Caco-2 (cell line): Measurements from ENCODE around the gene ADARB2. TPM values are rescaled to one million over a fixed set of nuclear protein-coding genes. Genes with fewer than 3 reads are reported as not detected.
A peak's percentile ranks its signal among the peaks of the same experiment; 100 is the strongest.
"Not testable (repeated sequence)": the region's sequence is repeated elsewhere in the genome, so short reads cannot be mapped to it uniquely, and the experiment has no call there.

Experiments used
- BruUV-seq: library from RNA; stranded (reverse); fragments of 400-500 nt; replicated peaks from 2 replicates; lab custom pipeline; 2021; lab: Mats Ljungman, UMichigan
- CTCF ChIA-PET: fragments of 300-600 bp; sonication (Branson Sonifier 250); formaldehyde crosslinking; loops from one replicate; lab custom pipeline; 2022; ENCODE audit warnings: antibody characterized with exemption; lab: Charles Lee
- POLR2A ChIA-PET: fragments of 300-600 bp; sonication (Branson Sonifier 250); formaldehyde crosslinking; loops from one replicate; lab custom pipeline; 2022; ENCODE audit warnings: antibody characterized with exemption; lab: Charles Lee
- DNase-seq, 2 experiments: peaks; one replicate each; pipeline versions ENCODE4 v3.0.0 to v3.0.0-alpha.2; 2020 to 2022
- H3K27me3 ChIP-seq: replicated peaks from 2 replicates; pipeline ENCODE4 v1.6.0; 2011; ENCODE audit warnings: low read length; ENCODE audit not compliant: control insufficient read depth, insufficient read depth
- H3K36me3 ChIP-seq: 2 replicates; pipeline ENCODE4 v1.5.1; 2011; ENCODE audit warnings: low read length; ENCODE audit not compliant: control insufficient read depth, insufficient read depth
- H3K4me1 ChIP-seq: fragments of 250-450 bp; sonication (Bioruptor Pico); 2 replicates; pipeline ENCODE4 v1.5.1; 2020; ENCODE audit warnings: mild to moderate bottlenecking
- H3K4me3 ChIP-seq: 2 replicates; pipeline ENCODE4 v1.5.1; 2011; ENCODE audit warnings: low read depth, mild to moderate bottlenecking, control low read depth, low read length
- H3K9me3 ChIP-seq: fragments of 250-450 bp; sonication (Bioruptor Pico); 2 replicates; pipeline ENCODE4 v1.5.1; 2020; ENCODE audit warnings: mild to moderate bottlenecking, moderate library complexity
- H3K27ac Mint-ChIP-seq: one replicate; pipeline ENCODE4 v1.8.0; 2022; ENCODE audit warnings: mixed read lengths; ENCODE audit not compliant: unreplicated experiment
- H3K27me3 Mint-ChIP-seq: one replicate; pipeline ENCODE4 v1.8.0; 2022; ENCODE audit warnings: mixed read lengths; ENCODE audit not compliant: insufficient read depth, unreplicated experiment
- H3K36me3 Mint-ChIP-seq: one replicate; pipeline ENCODE4 v1.8.0; 2022; ENCODE audit warnings: mild to moderate bottlenecking, mixed read lengths; ENCODE audit not compliant: insufficient read depth, unreplicated experiment
- H3K4me1 Mint-ChIP-seq: one replicate; pipeline ENCODE4 v1.8.0; 2022; ENCODE audit warnings: low read depth, mixed read lengths; ENCODE audit not compliant: unreplicated experiment
- H3K4me3 Mint-ChIP-seq: one replicate; pipeline ENCODE4 v1.8.0; 2022; ENCODE audit warnings: mild to moderate bottlenecking, moderate library complexity, mixed read lengths; ENCODE audit not compliant: unreplicated experiment
- H3K9me3 Mint-ChIP-seq: one replicate; pipeline ENCODE4 v1.8.0; 2022; ENCODE audit warnings: mixed read lengths; ENCODE audit not compliant: unreplicated experiment
- CTCF ChIP-seq, 2 experiments: fragments of 200-600 bp in 1 of 2; IDR thresholded peaks; 1 replicate in 1 of 2; 2 replicates in 1 of 2; pipeline versions ENCODE4 v1.5.1 to v1.8.0; 2011 to 2022; ENCODE audit warnings: antibody characterized with exemption in 1 of 2, control low read depth in 1 of 2, inconsistent platforms in 1 of 2, low read depth in 1 of 2, low read length in 1 of 2, mild to moderate bottlenecking in 1 of 2, moderate library complexity in 1 of 2; ENCODE audit not compliant: insufficient read depth in 1 of 2, severe bottlenecking in 1 of 2, unreplicated experiment in 1 of 2
- intact Hi-C: fragments of 100-400 bp; cut with micrococcal nuclease; formaldehyde crosslinking; loops from one replicate; pipeline ENCODE4 v1.10.0; 2022; ENCODE audit not compliant: unreplicated experiment
- total RNA-seq: library from RNA; stranded (reverse); gene quantifications from 2 replicates; pipeline ENCODE4 v1.2.3, GENCODE V29; 2022

The ADARB2 gene
- total RNA-seq, 1 experiment from 2014 or later = 0.27 TPM

- Histone ChIP-seq H3K36me3 (no peaks in the 10 kb centered on the region), H3K4me3 (no peak overlapping the region), H3K27me3 (no peaks in the 10 kb centered on the region; the same call in none of the 2 replicates), H3K4me1 (no peaks in the 10 kb centered on the region), H3K9me3 (no peaks in the 10 kb centered on the region)
- no peak for TF ChIP-seq CTCF (IDR thresholded peaks at IDR 0.05; ENCODE audit: insufficient read depth in 1 of 2, low read depth in 1 of 2, low read length in 1 of 2, severe bottlenecking in 1 of 2, unreplicated experiment in 1 of 2)
- intact Hi-C loops = no loop called here
- Mint-ChIP-seq H3K36me3 (no peaks in the 10 kb centered on the region), H3K4me1 (no peaks in the 10 kb centered on the region), H3K27ac (no peak overlapping the region), H3K4me3 (no peak overlapping the region), H3K9me3 (no peaks in the 10 kb centered on the region), H3K27me3 (peaks cover 7% of the 10 kb centered on the region)
- no TSS peak for BruUV-seq
- ChIA-PET CTCF (no interaction called here), POLR2A (no interaction called here)
- peak in 1 of 2 experiments; percentile 19 for DNase-seq
Measured at GRCh38 chr10:1538121-1538520, 199.2 kb downstream of the ADARB2 start.

GRCh38 chr10:1537449-1537848 is 199.9 kb downstream of the ADARB2 start:
- DNase-seq, intact Hi-C loops, H3K4me1 ChIP-seq, H3K27ac Mint-ChIP-seq, H3K36me3 ChIP-seq, H3K4me3 Mint-ChIP-seq, CTCF ChIA-PET, H3K9me3 ChIP-seq, H3K27me3 ChIP-seq, POLR2A ChIA-PET, H3K9me3 Mint-ChIP-seq, H3K27me3 Mint-ChIP-seq, H3K4me3 ChIP-seq, H3K36me3 Mint-ChIP-seq, BruUV-seq, H3K4me1 Mint-ChIP-seq: not testable (repeated sequence)

- BruUV-seq = no TSS peak
- DNase-seq = no peak
- Histone ChIP-seq H3K27me3 (no peaks in the 10 kb centered on the region; the same call in none of the 2 replicates), H3K9me3 (no peaks in the 10 kb centered on the region), H3K36me3 (no peaks in the 10 kb centered on the region), H3K4me1 (no peaks in the 10 kb centered on the region), H3K4me3 (no peak overlapping the region)
- intact Hi-C loops = no loop called here
- CTCF ChIA-PET = no interaction called here
- no peaks in the 10 kb centered on the region for H3K4me1 Mint-ChIP-seq
- H3K36me3 Mint-ChIP-seq = no peaks in the 10 kb centered on the region
- TF ChIP-seq CTCF (IDR thresholded peaks at IDR 0.05; ENCODE audit: insufficient read depth in 1 of 2, low read depth in 1 of 2, low read length in 1 of 2, severe bottlenecking in 1 of 2, unreplicated experiment in 1 of 2) = no peak
- H3K27me3 Mint-ChIP-seq = peaks cover 9% of the 10 kb centered on the region
- POLR2A ChIA-PET = no interaction called here
- H3K4me3 Mint-ChIP-seq = no peak overlapping the region
- H3K9me3 Mint-ChIP-seq = no peaks in the 10 kb centered on the region
- H3K27ac Mint-ChIP-seq = no peak overlapping the region
Measured at GRCh38 chr10:1536341-1536740, 201.0 kb downstream of the ADARB2 start.
